ENCODE data around the gene SERP2. TPM values are rescaled to one million over a fixed set of nuclear protein-coding genes. Genes with fewer than 3 reads are reported as not detected.

SERP2 gene
- polyA plus RNA-seq, 1 experiment = 5.4 TPM

DNA sequence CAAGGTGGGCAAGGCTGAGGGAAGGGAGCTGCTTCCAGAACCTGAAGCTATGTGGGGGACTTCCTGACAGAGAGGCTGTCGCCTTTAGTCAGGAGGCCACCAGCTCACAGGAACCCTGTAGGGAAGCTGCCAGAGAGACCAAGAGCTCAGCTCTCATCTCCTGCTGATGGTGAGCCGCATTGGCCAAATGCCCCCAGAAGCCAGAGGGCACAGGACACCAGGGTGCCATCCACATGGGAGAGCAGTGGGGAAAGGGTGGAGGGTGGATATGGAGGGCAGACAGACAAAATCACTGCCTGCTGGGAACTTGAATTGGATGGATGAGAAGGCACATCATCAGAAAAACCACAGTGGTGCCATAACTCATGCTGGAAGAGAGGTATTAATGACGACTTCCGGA is 36.0 kb downstream of the SERP2 start:
- TF ChIP-seq, protein P1, sequence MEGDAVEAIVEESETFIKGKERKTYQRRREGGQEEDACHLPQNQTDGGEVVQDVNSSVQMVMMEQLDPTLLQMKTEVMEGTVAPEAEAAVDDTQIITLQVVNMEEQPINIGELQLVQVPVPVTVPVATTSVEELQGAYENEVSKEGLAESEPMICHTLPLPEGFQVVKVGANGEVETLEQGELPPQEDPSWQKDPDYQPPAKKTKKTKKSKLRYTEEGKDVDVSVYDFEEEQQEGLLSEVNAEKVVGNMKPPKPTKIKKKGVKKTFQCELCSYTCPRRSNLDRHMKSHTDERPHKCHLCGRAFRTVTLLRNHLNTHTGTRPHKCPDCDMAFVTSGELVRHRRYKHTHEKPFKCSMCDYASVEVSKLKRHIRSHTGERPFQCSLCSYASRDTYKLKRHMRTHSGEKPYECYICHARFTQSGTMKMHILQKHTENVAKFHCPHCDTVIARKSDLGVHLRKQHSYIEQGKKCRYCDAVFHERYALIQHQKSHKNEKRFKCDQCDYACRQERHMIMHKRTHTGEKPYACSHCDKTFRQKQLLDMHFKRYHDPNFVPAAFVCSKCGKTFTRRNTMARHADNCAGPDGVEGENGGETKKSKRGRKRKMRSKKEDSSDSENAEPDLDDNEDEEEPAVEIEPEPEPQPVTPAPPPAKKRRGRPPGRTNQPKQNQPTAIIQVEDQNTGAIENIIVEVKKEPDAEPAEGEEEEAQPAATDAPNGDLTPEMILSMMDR (IDR thresholded peaks at IDR 0.05; ENCODE audit: insufficient read depth, low read depth, low read length) = no peak
- Histone ChIP-seq H3K4me3 (ENCODE audit: low read depth, low read length) (no peak overlapping the region), H3K36me3 (ENCODE audit: control insufficient read depth, insufficient read depth, low read length) (no peaks in the 10 kb centered on the region), H3K27me3 (ENCODE audit: control insufficient read depth, insufficient read depth, low read length) (peaks cover 4% of the 10 kb centered on the region)
- POLR2A ChIA-PET = no interaction called here
- DNase-seq (ENCODE audit: low read depth) = no peak
- CTCF ChIA-PET = interaction anchor here (0.6 to 0.7 kb wide), 2 partner anchors 20 to 130 kb away, joined by 3 to 4 read pairs; no protein-coding TSS in a partner anchor

DNA sequence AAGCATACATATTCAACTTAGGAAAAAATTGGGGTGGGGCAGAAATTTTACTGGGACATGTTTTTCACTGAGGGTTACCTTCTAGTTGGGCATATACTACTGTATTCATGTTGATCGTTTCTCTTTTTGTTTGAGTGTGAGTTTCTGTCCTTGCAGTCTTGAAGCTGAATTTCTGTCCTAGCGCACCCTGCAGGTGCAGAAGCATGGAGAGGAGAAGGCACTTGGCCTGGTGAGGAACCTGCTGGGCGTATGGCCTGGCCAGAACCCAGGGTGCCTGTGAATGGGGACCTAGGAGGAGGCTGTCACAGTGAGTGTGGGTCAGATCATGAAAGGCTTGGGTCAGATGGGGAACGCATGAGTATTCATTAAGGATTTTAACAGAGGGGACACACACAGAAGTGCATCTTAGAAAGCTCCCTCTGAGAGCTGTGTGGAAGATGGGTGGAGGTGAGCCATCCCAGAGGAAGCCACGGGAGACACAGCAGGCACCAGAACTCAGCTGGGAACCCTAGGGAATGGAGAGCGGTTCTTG is 36.8 kb downstream of the SERP2 start:
- TF ChIP-seq, protein P1 (IDR thresholded peaks at IDR 0.05; ENCODE audit: insufficient read depth, low read depth, low read length) = no peak
- no peak for DNase-seq (ENCODE audit: low read depth)
- no peaks in the 10 kb centered on the region for H3K36me3 ChIP-seq (ENCODE audit: control insufficient read depth, insufficient read depth, low read length)
- no peak overlapping the region for H3K4me3 ChIP-seq (ENCODE audit: low read depth, low read length)
- ChIA-PET POLR2A (no interaction called here), CTCF (interaction anchor here (0.7 kb wide), 1 partner anchor 131 kb away, joined by 4 read pairs; no protein-coding TSS in a partner anchor)
- peaks cover 4% of the 10 kb centered on the region for H3K27me3 ChIP-seq (ENCODE audit: control insufficient read depth, insufficient read depth, low read length)

DNA sequence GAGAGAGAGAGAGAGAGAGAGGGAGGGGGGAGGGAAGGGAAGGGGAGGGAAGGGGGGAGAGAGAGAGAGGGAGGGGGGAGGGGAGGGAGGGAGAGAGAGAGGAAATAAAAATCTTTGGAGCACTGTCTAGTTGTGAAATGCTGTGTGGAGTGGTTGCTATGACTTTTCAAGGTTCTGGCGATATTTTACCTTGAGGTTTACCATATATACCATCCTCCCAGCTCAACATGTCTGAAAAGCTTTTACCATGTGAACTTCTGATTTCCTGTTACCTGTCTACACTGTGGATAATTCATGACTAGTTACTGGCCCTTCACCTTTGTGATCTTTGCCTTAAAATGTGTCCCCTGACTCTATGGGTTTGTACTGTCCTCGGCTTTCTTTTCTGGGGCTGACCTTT is 38.2 kb downstream of the SERP2 start:
- H3K36me3 ChIP-seq (ENCODE audit: control insufficient read depth, insufficient read depth, low read length) = no peaks in the 10 kb centered on the region
- CTCF ChIA-PET = interaction anchor here (0.6 kb wide), 1 partner anchor 219 kb away, joined by 3 read pairs; no protein-coding TSS in a partner anchor
- peaks cover 2% of the 10 kb centered on the region for H3K27me3 ChIP-seq (ENCODE audit: control insufficient read depth, insufficient read depth, low read length)
- DNase-seq (ENCODE audit: low read depth) = no peak
- TF ChIP-seq, protein P1 (IDR thresholded peaks at IDR 0.05; ENCODE audit: insufficient read depth, low read depth, low read length) = no peak
- H3K4me3 ChIP-seq (ENCODE audit: low read depth, low read length) = no peak overlapping the region
- POLR2A ChIA-PET = no interaction called here

DNA sequence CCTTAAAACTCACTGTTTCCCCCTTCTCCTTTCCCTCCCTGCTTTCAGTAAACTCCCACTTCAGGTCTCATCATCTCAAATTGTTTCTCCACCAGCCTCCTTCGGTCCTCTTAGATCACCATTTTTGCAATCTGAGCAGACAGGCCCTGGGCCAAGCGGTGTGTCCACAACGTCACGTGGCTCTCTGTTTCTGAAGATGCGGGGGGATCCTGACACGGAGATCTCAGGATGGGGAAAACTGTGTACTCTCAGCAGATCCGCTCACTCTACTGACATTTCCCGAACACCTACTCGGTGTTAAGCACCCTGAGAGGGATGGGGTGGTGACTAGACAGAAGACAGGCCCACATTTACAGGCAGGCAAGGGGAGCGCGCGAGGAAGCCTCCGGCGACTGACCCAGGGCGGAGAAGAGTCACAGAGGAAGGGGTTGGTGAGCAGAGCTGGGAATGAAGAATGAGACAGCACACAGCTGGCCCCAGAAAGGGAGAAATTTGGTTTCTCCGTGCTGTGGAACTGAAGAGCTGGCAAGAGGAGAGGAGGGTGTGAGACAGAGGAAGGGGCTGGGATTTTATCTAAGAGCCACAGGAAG is 38.8 kb downstream of the SERP2 start:
- H3K27me3 ChIP-seq (ENCODE audit: control insufficient read depth, insufficient read depth, low read length) = peaks cover 2% of the 10 kb centered on the region
- H3K4me3 ChIP-seq (ENCODE audit: low read depth, low read length) = no peak overlapping the region
- POLR2A ChIA-PET = no interaction called here
- H3K36me3 ChIP-seq (ENCODE audit: control insufficient read depth, insufficient read depth, low read length) = no peaks in the 10 kb centered on the region
- no peak for DNase-seq (ENCODE audit: low read depth)
- CTCF ChIA-PET = no interaction called here
- TF ChIP-seq, protein P1 (IDR thresholded peaks at IDR 0.05; ENCODE audit: insufficient read depth, low read depth, low read length) = no peak

DNA sequence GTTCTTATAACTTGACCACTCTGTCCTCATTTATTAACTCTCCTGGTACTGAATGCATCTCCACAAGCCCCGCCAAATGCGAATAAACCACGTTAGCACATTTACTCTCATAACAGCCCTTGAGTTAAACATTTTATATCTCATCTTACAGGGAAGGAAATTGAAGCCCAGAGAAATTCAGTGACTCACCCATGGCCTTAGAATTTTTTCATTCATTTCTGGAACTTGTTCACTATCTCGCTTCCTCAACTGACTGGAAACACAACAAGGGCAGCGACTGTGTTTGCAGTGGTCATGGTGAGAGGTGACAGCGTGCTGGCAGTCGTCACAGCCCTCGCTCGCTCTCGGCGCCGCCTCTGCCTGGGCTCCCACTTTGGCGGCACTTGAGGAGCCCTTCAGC is 39.5 kb downstream of the SERP2 start:
- Histone ChIP-seq H3K36me3 (ENCODE audit: control insufficient read depth, insufficient read depth, low read length) (no peaks in the 10 kb centered on the region), H3K4me3 (ENCODE audit: low read depth, low read length) (no peak overlapping the region), H3K27me3 (ENCODE audit: control insufficient read depth, insufficient read depth, low read length) (peaks cover 2% of the 10 kb centered on the region)
- TF ChIP-seq, protein P1 (IDR thresholded peaks at IDR 0.05; ENCODE audit: insufficient read depth, low read depth, low read length) = no peak
- ChIA-PET CTCF (no interaction called here), POLR2A (no interaction called here)
- no peak for DNase-seq (ENCODE audit: low read depth)

Data from BJ (cell line).